Breast epithelium (tissue), 3 donors: ENCODE results near the gene STEAP2.

Experiments
- CTCF ChIP-seq, 3 donors: fragments of 450-650 bp; IDR thresholded peaks; one replicate each; pipeline ENCODE4 v1.5.1; 2016 to 2017; ENCODE audit warnings: antibody characterized with exemption in 3 of 3, mild to moderate bottlenecking in 3 of 3, moderate library complexity in 3 of 3
- POLR2AphosphoS5 ChIP-seq, 3 donors: sonication (generic); formaldehyde crosslinking; IDR thresholded peaks; one replicate each; pipeline ENCODE4 v1.6.1; 2017; ENCODE audit warnings: antibody characterized with exemption in 3 of 3

GRCh38 chr7:90236721-90237289 is 25.3 kb downstream of the STEAP2 start:
- TF ChIP-seq CTCF (IDR thresholded peaks at IDR 0.05) (no peak), POLR2AphosphoS5 (IDR thresholded peaks at IDR 0.05) (no peak)
